ENCODE measurements around the gene RARG. TPM values are rescaled to one million over a fixed set of nuclear protein-coding genes. Genes with fewer than 3 reads are reported as not detected.
"Not testable (repeated sequence)": the region's sequence is repeated elsewhere in the genome, so short reads cannot be mapped to it uniquely, and the experiment has no call there.

Gene RARG
- total RNA-seq, 4 donors from 2014 or later, result 4.3 to 23.5 (median 13.2) TPM

GRCh38 chr12:53170215-53170614 lies 61.8 kb downstream of the RARG start:
- no peak for DNase-seq (ENCODE audit: low spot score)
- no peak for TF ChIP-seq CTCF (IDR thresholded peaks at IDR 0.05)
- ATAC-seq (ENCODE audit: low FRiP score), result no peak

GRCh38 chr12:53169644-53170043 lies 62.4 kb downstream of the RARG start:
- DNase-seq (ENCODE audit: low spot score) (no peak), ATAC-seq (ENCODE audit: low FRiP score) (no peak)
- TF ChIP-seq CTCF (IDR thresholded peaks at IDR 0.05), result no peak

- no peak for TF ChIP-seq CTCF (IDR thresholded peaks at IDR 0.05)
- DNase-seq (ENCODE audit: low spot score), result no peak
- ATAC-seq (ENCODE audit: low FRiP score), result no peak
Measured at GRCh38 chr12:53166837-53167236, 65.2 kb downstream of the RARG start.

GRCh38 chr12:53163008-53163407 lies 69.0 kb downstream of the RARG start:
- not testable (repeated sequence) for DNase-seq (ENCODE audit: low spot score); ATAC-seq (ENCODE audit: low FRiP score)

- DNase-seq (ENCODE audit: low spot score) (no peak), ATAC-seq (ENCODE audit: low FRiP score) (no peak)
- no peak for TF ChIP-seq CTCF (IDR thresholded peaks at IDR 0.05)
Measured at GRCh38 chr12:53161119-53161911, 70.7 kb downstream of the RARG start.

GRCh38 chr12:53160673-53161072 lies 71.3 kb downstream of the RARG start:
- no peak for DNase-seq (ENCODE audit: low spot score)
- no peak for TF ChIP-seq CTCF (IDR thresholded peaks at IDR 0.05)
- ATAC-seq (ENCODE audit: low FRiP score), result no peak

Other genes starting within 250 kb of the RARG start
- gene EIF4B, start 225.8 kb downstream of the RARG start, total RNA-seq, result 100 to 1,000 TPM; 449 to 633 (median 553) TPM
- 100 to 1,000 TPM in 3 of 4 donors, 10 to 100 TPM in 1; 97.7 to 444 (median 154) TPM for gene TNS2, start 182.1 kb downstream of the RARG start, total RNA-seq
- 10 to 100 TPM; 31.5 to 42.3 (median 36.3) TPM for gene SPRYD3, start 152.8 kb downstream of the RARG start, total RNA-seq
- gene IGFBP6, start 134.5 kb downstream of the RARG start, total RNA-seq, result 100 to 1,000 TPM; 246 to 902 (median 719) TPM
- not detected for gene SOAT2, start 128.7 kb downstream of the RARG start, total RNA-seq
- gene ZNF740, start 51.5 kb downstream of the RARG start, total RNA-seq, result 10 to 100 TPM; 11.2 to 21.8 (median 16.5) TPM
- 100 to 1,000 TPM in 1 of 4 donors, 10 to 100 TPM in 3; 71.1 to 118 (median 81.7) TPM for gene CSAD, start 51.3 kb downstream of the RARG start, total RNA-seq
- gene ITGB7, start 25.0 kb downstream of the RARG start, total RNA-seq, result 1 to 10 TPM; 1.1 to 2.8 (median 1.9) TPM
- gene ESPL1, start 36.1 kb upstream of the RARG start, total RNA-seq, result 1 to 10 TPM in 1 of 4 donors, under 1 TPM in 3; 0.63 to 2.0 (median 0.90) TPM
- 100 to 1,000 TPM; 527 to 674 (median 592) TPM for gene PFDN5, start 63.3 kb upstream of the RARG start, total RNA-seq
- 10 to 100 TPM; 33.9 to 42.6 (median 35.7) TPM for gene MYG1, start 67.5 kb upstream of the RARG start, total RNA-seq
- 10 to 100 TPM; 28.7 to 43.2 (median 38.6) TPM for gene AAAS, start 89.4 kb upstream of the RARG start, total RNA-seq
- not detected for gene SP7, start 104.1 kb upstream of the RARG start, total RNA-seq
- 10 to 100 TPM; 53.1 to 73.8 (median 62.2) TPM for gene SP1, start 148.0 kb upstream of the RARG start, total RNA-seq
- gene AMHR2, start 191.6 kb upstream of the RARG start, total RNA-seq, result 1 to 10 TPM in 1 of 4 donors, not detected in 3; 1.3 TPM
- gene PRR13, start 209.5 kb upstream of the RARG start, total RNA-seq, result 10 to 100 TPM; 42.9 to 72.6 (median 60.4) TPM
- 100 to 1,000 TPM; 498 to 666 (median 531) TPM for gene PCBP2, start 219.9 kb upstream of the RARG start, total RNA-seq